ENCODE data around the gene HIGD1A. TPM values are rescaled to one million over a fixed set of nuclear protein-coding genes. Genes with fewer than 3 reads are reported as not detected.

The HIGD1A gene
- total and polyA plus RNA-seq, 10 of the 15 experiments (the other 5 are each of a cell fraction or from before 2014, with no cell fraction given): 73.9 to 487 (median 175) TPM

- in situ Hi-C loops (cut with MboI): no loop called here
Measured at GRCh38 chr3:42753757-42754156, 50.5 kb downstream of the HIGD1A start.

More at GRCh38 chr3:42753757-42754156, 50.5 kb downstream of the HIGD1A start:
- DNase-seq (ENCODE audit: low read depth, low spot score) (no peak), ATAC-seq (no peak), FAIRE-seq (no peak)
- Histone ChIP-seq H3K9ac (ENCODE audit: control insufficient read depth, insufficient read depth, low read length) (no peak overlapping the region), H3K4me2 (ENCODE audit: control insufficient read depth, insufficient read depth) (no peak overlapping the region), H3K4me1 (ENCODE audit: control insufficient read depth, insufficient read depth, low read length) (no peaks in the 10 kb centered on the region), H2AFZ (ENCODE audit: control insufficient read depth, low read depth, low read length) (no peak overlapping the region), H3K4me3 (no peak overlapping the region), H3K27ac (ENCODE audit: control insufficient read depth, insufficient read depth) (no peak overlapping the region), H3K36me3 (ENCODE audit: control insufficient read depth in 2 of 2, insufficient read depth in 2 of 2, low read length in 1 of 2) (no peaks in the 10 kb centered on the region), H3K79me2 (ENCODE audit: control insufficient read depth, insufficient read depth, low read length) (no peaks in the 10 kb centered on the region), H3K9me3 (replicated peaks; ENCODE audit: control insufficient read depth, insufficient read depth, low read length) (no peaks in the 10 kb centered on the region), H3K27me3 (replicated peaks in 1 of 2; ENCODE audit: control insufficient read depth in 2 of 2, insufficient read depth in 2 of 2, low read length in 1 of 2) (no peaks in the 10 kb centered on the region; a peak in 1 of 4 replicates), H4K20me1 (ENCODE audit: control insufficient read depth, insufficient read depth) (no peaks in the 10 kb centered on the region)
- intact Hi-C loops (cut with micrococcal nuclease; ENCODE audit: unreplicated experiment): no loop called here
- ChIA-PET POLR2A (interaction anchor here (1.4 kb wide), 1 partner anchor 10 kb away, joined by 3 read pairs; no protein-coding TSS in a partner anchor), CTCF (interaction anchor here (4.0 kb wide), 1 partner anchor 8 kb away, joined by 25 read pairs; no protein-coding TSS in a partner anchor), SMC1A (ENCODE audit: uncharacterized antibody, unreplicated experiment) (no interaction called here), RAD21 (ENCODE audit: unreplicated experiment) (no interaction called here)
- BruUV-seq (replicated peaks): no TSS peak
- no peak for TF ChIP-seq ZSCAN29 (IDR thresholded peaks at IDR 0.05)
- no peak for TF ChIP-seq ESRRA (IDR thresholded peaks at IDR 0.05; ENCODE audit: low read length)
- TF ChIP-seq ZNF622 (IDR thresholded peaks at IDR 0.05): no peak
- TF ChIP-seq ATF7 (IDR thresholded peaks at IDR 0.05; ENCODE audit: low read depth): no peak
- TF ChIP-seq ATF3 (IDR thresholded peaks at IDR 0.05; ENCODE audit: borderline replicate concordance, extremely low read depth, low read depth, low read length): no peak
- TF ChIP-seq SP1 (IDR thresholded peaks at IDR 0.05; ENCODE audit: low read depth, low read length): no peak
- TF ChIP-seq TCF12 (IDR thresholded peaks at IDR 0.05; ENCODE audit: low read depth, low read length): no peak
- no peak for TF ChIP-seq RELB (IDR thresholded peaks at IDR 0.05; ENCODE audit: low read depth)
- no peak for TF ChIP-seq MEF2A (IDR thresholded peaks at IDR 0.05; ENCODE audit: insufficient read depth, low read depth, low read length)
- WGBS (ENCODE audit: insufficient coverage, insufficient replicate concordance, low lambda C conversion rate, missing lambda C conversion rate): 96% methylated on average over 3 of the region's 3 CpGs

All from GM12878 (cell line).